HCT116 (cell line): Measurements from ENCODE around the gene GRIP2.

Experiments used
- ATF3 ChIP-seq: IDR thresholded peaks from 2 replicates; pipeline ENCODE4 v1.6.1; 2012
- CEBPB ChIP-seq: IDR thresholded peaks from 2 replicates; pipeline ENCODE4 v1.6.1; 2012; ENCODE audit warnings: low read depth
- CTCF ChIP-seq, 3 experiments: fragments of 200-600 bp in 1 of 3; sonication (generic) in 1 of 3; IDR thresholded peaks in 2 of 3; conservative IDR thresholded peaks in 1 of 3; 2 replicates each; pipeline ENCODE4 v1.5.1; 2012 to 2017; ENCODE audit warnings: low read depth in 2 of 3, low read length in 2 of 3, antibody characterized with exemption in 1 of 3, borderline replicate concordance in 1 of 3, control low read depth in 1 of 3, mild to moderate bottlenecking in 1 of 3, mixed read lengths in 1 of 3, mixed run types in 1 of 3, moderate library complexity in 1 of 3; ENCODE audit not compliant: insufficient read depth in 1 of 3
- EZH2 ChIP-seq: fragments of 200-600 bp; sonication (generic); IDR thresholded peaks from 2 replicates; pipeline ENCODE4 v1.6.1; 2017; ENCODE audit warnings: antibody characterized with exemption, mixed run types
- EZH2phosphoT487 ChIP-seq: fragments of 200-600 bp; IDR thresholded peaks from 2 replicates; pipeline ENCODE4 v1.6.1; 2018; ENCODE audit warnings: antibody characterized with exemption, borderline replicate concordance
- POLR2A ChIP-seq: IDR thresholded peaks from 2 replicates; pipeline ENCODE4 v1.7.0; 2011; ENCODE audit warnings: borderline replicate concordance; ENCODE audit not compliant: insufficient read depth, insufficient read length; ENCODE audit errors: extremely low read depth
- POLR2AphosphoS5 ChIP-seq: IDR thresholded peaks from 2 replicates; pipeline ENCODE4 v1.6.1; 2011; ENCODE audit warnings: mild to moderate bottlenecking, low read depth, low read length, moderate library complexity
- REST ChIP-seq: IDR thresholded peaks from 2 replicates; pipeline ENCODE4 v1.6.1; 2012; ENCODE audit warnings: low read depth
- SIN3A ChIP-seq: IDR thresholded peaks from 2 replicates; pipeline ENCODE4 v1.6.1; 2012; ENCODE audit warnings: low read depth
- TCF7L2 ChIP-seq: IDR thresholded peaks from 2 replicates; pipeline ENCODE4 v1.7.0; 2011; ENCODE audit warnings: borderline replicate concordance, inconsistent platforms; ENCODE audit not compliant: insufficient read depth, insufficient read length; ENCODE audit errors: extremely low read depth
- YY1 ChIP-seq: IDR thresholded peaks from 2 replicates; pipeline ENCODE4 v1.6.1; 2011; ENCODE audit warnings: low read length, low read depth, moderate library complexity, mild to moderate bottlenecking; ENCODE audit not compliant: insufficient replicate concordance; ENCODE audit errors: extremely low read depth
- ZNF274 ChIP-seq: fragments of 200-500 bp; sonication (Bioruptor generic); IDR thresholded peaks from 2 replicates; pipeline ENCODE4 v1.6.1; 2014; ENCODE audit warnings: mild to moderate bottlenecking, low read depth, low read length, inconsistent platforms

GRCh38 chr3:14455571-14456317 is 84.4 kb downstream of the GRIP2 start:
- TF ChIP-seq POLR2A: no peak
- TF ChIP-seq CEBPB: no peak
- no peak for TF ChIP-seq CTCF (IDR thresholded peaks at IDR 0.05 in 2 of 3, conservative IDR thresholded peaks at IDR 0.05 in 1 of 3; ENCODE audit: borderline replicate concordance in 1 of 3, insufficient read depth in 1 of 3, low read depth in 2 of 3, low read length in 2 of 3)
- no peak for TF ChIP-seq YY1
- TF ChIP-seq ATF3: no peak
- TF ChIP-seq EZH2phosphoT487: no peak
- no peak for TF ChIP-seq SIN3A
- no peak for TF ChIP-seq POLR2AphosphoS5
- TF ChIP-seq EZH2: no peak
- no peak for TF ChIP-seq TCF7L2
- no peak for TF ChIP-seq REST
- no peak for TF ChIP-seq ZNF274
